Neural cell (in vitro differentiated cells): Measurements from ENCODE around the gene RAI1. TPM values are rescaled to one million over a fixed set of nuclear protein-coding genes. Genes with fewer than 3 reads are reported as not detected.

Experiments
- H2AFZ ChIP-seq: fragments of 200-600, 300-800 bp; sonication (generic), shearing (Covaris generic); 2 replicates; pipeline ENCODE4 v1.6.0; 2014; ENCODE audit warnings: low read depth, mild to moderate bottlenecking, antibody characterized with exemption, low read length, moderate library complexity
- H3F3A ChIP-seq: fragments of 200-600 bp; shearing (Covaris generic); 2 replicates; pipeline ENCODE4 v1.6.1; 2016; ENCODE audit warnings: mild to moderate bottlenecking, moderate library complexity, mixed read lengths, antibody characterized with exemption, low read length; ENCODE audit not compliant: insufficient read depth, poor library complexity, severe bottlenecking
- H3K27ac ChIP-seq: fragments of 200-600, 300-800 bp; sonication (generic), shearing (Covaris generic); 2 replicates; pipeline ENCODE4 v1.5.1; 2014; ENCODE audit warnings: mild to moderate bottlenecking, low read length, moderate library complexity
- H3K27me3 ChIP-seq: fragments of 300-800, 200-600 bp; sonication (generic), shearing (Covaris generic); 2 replicates; pipeline ENCODE4 v1.6.0; 2014; ENCODE audit warnings: mild to moderate bottlenecking, low read depth, low read length, moderate library complexity; ENCODE audit not compliant: insufficient read depth
- H3K36me3 ChIP-seq: fragments of 300-800, 200-600 bp; sonication (generic), shearing (Covaris generic); 2 replicates; pipeline ENCODE4 v1.5.1; 2014; ENCODE audit warnings: mild to moderate bottlenecking, antibody characterized with exemption, low read length, moderate library complexity; ENCODE audit not compliant: insufficient read depth
- H3K4me2 ChIP-seq: fragments of 300-800, 200-600 bp; sonication (generic), shearing (Covaris generic); 2 replicates; pipeline ENCODE4 v1.6.0; 2014; ENCODE audit warnings: mild to moderate bottlenecking, low read length
- H3K4me3 ChIP-seq: fragments of 300-800, 200-600 bp; sonication (generic), shearing (Covaris generic); 2 replicates; pipeline ENCODE4 v1.5.1; 2014; ENCODE audit warnings: mild to moderate bottlenecking, low read length, moderate library complexity
- H3K79me2 ChIP-seq: fragments of 200-600 bp; shearing (Covaris generic); replicated peaks from 2 replicates; pipeline ENCODE4 v1.6.0; 2014; ENCODE audit warnings: mild to moderate bottlenecking, low read length, moderate library complexity; ENCODE audit not compliant: insufficient read depth
- H3K9ac ChIP-seq: fragments of 300-800, 200-600 bp; sonication (generic), shearing (Covaris generic); 2 replicates; pipeline ENCODE4 v1.6.1; 2016; ENCODE audit warnings: mild to moderate bottlenecking, low read length, mixed read lengths
- H3K9me2 ChIP-seq: fragments of 200-600 bp; shearing (Covaris generic); 2 replicates; pipeline ENCODE4 v1.6.1; 2016; ENCODE audit warnings: mild to moderate bottlenecking, low read length, mixed read lengths; ENCODE audit not compliant: insufficient read depth
- H3K9me3 ChIP-seq: fragments of 200-600, 300-800 bp; sonication (generic), shearing (Covaris generic); 2 replicates; pipeline ENCODE4 v1.6.1; 2016; ENCODE audit warnings: mild to moderate bottlenecking, mixed run types, low read length, moderate library complexity, mixed read lengths
- H4K20me1 ChIP-seq: fragments of 200-600 bp; shearing (Covaris generic); 2 replicates; pipeline ENCODE4 v1.6.1; 2016; ENCODE audit warnings: mild to moderate bottlenecking, mixed run types; ENCODE audit not compliant: insufficient read depth
- EP300 ChIP-seq: fragments of 450-650 bp; conservative IDR thresholded peaks from 2 replicates; pipeline ENCODE4 v1.6.1; 2014; ENCODE audit warnings: antibody characterized with exemption, mild to moderate bottlenecking, moderate library complexity; ENCODE audit not compliant: poor library complexity, severe bottlenecking
- EZH2 ChIP-seq: fragments of 200-600, 300-800 bp; shearing (Covaris generic), sonication (generic); IDR thresholded peaks from 2 replicates; pipeline ENCODE4 v1.6.1; 2014; ENCODE audit warnings: antibody characterized with exemption, low read length, borderline replicate concordance, mild to moderate bottlenecking; ENCODE audit not compliant: insufficient read depth, poor library complexity, severe bottlenecking
- MXI1 ChIP-seq: fragments of 450-650 bp; conservative IDR thresholded peaks from 2 replicates; pipeline ENCODE4 v1.6.1; 2014; ENCODE audit warnings: antibody characterized with exemption, mild to moderate bottlenecking; ENCODE audit not compliant: poor library complexity, severe bottlenecking
- POLR2AphosphoS5 ChIP-seq: IDR thresholded peaks from 2 replicates; pipeline ENCODE4 v1.6.1; 2012
- RAD21 ChIP-seq: fragments of 450-650 bp; conservative IDR thresholded peaks from 2 replicates; pipeline ENCODE4 v1.6.1; 2014; ENCODE audit warnings: antibody characterized with exemption, mild to moderate bottlenecking, moderate library complexity
- SMC3 ChIP-seq: fragments of 450-650 bp; conservative IDR thresholded peaks from 2 replicates; pipeline ENCODE4 v1.6.1; 2014; ENCODE audit warnings: antibody characterized with exemption, mild to moderate bottlenecking, moderate library complexity; ENCODE audit not compliant: poor library complexity
- TAF1 ChIP-seq: IDR thresholded peaks from 2 replicates; pipeline ENCODE4 v1.6.1; 2012; ENCODE audit warnings: low read depth
- polyA plus RNA-seq: library from polyadenylated mRNA; depleted of rRNA; stranded (reverse); fragments of >200 nt; gene quantifications from 2 replicates; pipeline ENCODE4 v1.2.3, GENCODE V29; 2014
- TF ChIP-seq, protein P1 (sequence below): fragments of 450-650 bp; IDR thresholded peaks from 2 replicates; pipeline ENCODE4 v1.5.1; 2014; ENCODE audit warnings: antibody characterized with exemption, mild to moderate bottlenecking, moderate library complexity; ENCODE audit not compliant: poor library complexity, severe bottlenecking
- TF ChIP-seq, protein P2 (sequence below): IDR thresholded peaks from 2 replicates; pipeline ENCODE4 v1.6.1; 2012; ENCODE audit warnings: borderline replicate concordance

RAI1 gene
- polyA plus RNA-seq, 1 donor from 2014 or later = 16.9 TPM

DNA sequence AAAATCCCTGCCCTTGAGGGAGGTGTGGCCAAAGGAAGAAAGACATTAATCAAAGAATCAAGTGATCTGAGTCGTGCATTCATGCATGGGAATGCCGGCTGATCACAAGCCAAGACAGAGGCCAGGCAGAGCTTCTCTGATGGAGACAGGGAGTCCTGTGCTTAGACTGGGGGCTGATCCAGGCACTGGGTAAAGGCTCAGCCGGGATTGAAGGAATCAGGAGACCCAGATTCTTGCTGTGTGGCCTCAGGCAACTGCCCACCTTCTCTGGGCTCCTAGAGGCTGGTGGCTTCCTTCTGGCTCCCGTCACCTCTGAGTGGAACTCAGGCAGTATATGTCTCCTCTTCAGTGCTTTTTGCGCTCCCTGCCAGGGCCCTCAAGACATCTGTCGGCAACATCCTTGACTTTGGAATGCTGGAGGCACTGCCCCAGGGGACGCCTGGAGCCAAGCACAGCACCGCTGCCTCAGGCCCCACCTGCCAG, 17.7 kb downstream of the RAI1 start:
- Histone ChIP-seq H3K27me3 (no peaks in the 10 kb centered on the region), H3K27ac (peak overlapping the region; percentile 34), H3K9ac (peak overlapping the region; percentile 42)

DNA sequence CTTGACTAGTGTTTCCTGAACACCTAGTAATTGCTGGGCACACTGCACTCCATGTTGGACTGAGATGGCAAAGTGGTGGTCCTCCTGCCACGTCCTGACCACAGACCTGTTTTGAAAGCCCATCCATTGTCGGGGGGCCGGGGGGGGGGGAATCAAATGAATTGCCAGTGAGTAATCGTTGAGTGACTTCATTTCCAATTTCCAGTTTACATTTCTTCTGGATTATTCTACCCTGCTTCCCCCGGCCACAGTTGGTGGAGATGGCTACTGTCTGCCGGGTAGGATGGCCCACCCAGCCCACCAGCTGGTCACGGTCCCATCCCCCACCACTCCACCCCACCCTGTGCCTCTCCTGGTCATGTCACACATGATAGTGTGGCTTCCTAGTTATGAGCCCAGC, 18.2 kb downstream of the RAI1 start:
- no peaks in the 10 kb centered on the region for H3K9me2 ChIP-seq
- H3K27me3 ChIP-seq = no peaks in the 10 kb centered on the region
- peak overlapping the region; percentile 34 for H3K27ac ChIP-seq
- H4K20me1 ChIP-seq = no peaks in the 10 kb centered on the region
- H2AFZ ChIP-seq = no peak overlapping the region
- peaks cover 97% of the 10 kb centered on the region for H3K79me2 ChIP-seq
- peaks cover 4% of the 10 kb centered on the region for H3F3A ChIP-seq
- H3K9ac ChIP-seq = no peak overlapping the region
- H3K4me3 ChIP-seq = peak overlapping the region; percentile 62
- TF ChIP-seq TAF1 = no peak
- TF ChIP-seq, protein P1, sequence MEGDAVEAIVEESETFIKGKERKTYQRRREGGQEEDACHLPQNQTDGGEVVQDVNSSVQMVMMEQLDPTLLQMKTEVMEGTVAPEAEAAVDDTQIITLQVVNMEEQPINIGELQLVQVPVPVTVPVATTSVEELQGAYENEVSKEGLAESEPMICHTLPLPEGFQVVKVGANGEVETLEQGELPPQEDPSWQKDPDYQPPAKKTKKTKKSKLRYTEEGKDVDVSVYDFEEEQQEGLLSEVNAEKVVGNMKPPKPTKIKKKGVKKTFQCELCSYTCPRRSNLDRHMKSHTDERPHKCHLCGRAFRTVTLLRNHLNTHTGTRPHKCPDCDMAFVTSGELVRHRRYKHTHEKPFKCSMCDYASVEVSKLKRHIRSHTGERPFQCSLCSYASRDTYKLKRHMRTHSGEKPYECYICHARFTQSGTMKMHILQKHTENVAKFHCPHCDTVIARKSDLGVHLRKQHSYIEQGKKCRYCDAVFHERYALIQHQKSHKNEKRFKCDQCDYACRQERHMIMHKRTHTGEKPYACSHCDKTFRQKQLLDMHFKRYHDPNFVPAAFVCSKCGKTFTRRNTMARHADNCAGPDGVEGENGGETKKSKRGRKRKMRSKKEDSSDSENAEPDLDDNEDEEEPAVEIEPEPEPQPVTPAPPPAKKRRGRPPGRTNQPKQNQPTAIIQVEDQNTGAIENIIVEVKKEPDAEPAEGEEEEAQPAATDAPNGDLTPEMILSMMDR = no peak
- TF ChIP-seq MXI1 = no peak
- TF ChIP-seq SMC3 = no peak
- TF ChIP-seq EZH2 = no peak
- no peak for TF ChIP-seq RAD21
- TF ChIP-seq, protein P2, sequence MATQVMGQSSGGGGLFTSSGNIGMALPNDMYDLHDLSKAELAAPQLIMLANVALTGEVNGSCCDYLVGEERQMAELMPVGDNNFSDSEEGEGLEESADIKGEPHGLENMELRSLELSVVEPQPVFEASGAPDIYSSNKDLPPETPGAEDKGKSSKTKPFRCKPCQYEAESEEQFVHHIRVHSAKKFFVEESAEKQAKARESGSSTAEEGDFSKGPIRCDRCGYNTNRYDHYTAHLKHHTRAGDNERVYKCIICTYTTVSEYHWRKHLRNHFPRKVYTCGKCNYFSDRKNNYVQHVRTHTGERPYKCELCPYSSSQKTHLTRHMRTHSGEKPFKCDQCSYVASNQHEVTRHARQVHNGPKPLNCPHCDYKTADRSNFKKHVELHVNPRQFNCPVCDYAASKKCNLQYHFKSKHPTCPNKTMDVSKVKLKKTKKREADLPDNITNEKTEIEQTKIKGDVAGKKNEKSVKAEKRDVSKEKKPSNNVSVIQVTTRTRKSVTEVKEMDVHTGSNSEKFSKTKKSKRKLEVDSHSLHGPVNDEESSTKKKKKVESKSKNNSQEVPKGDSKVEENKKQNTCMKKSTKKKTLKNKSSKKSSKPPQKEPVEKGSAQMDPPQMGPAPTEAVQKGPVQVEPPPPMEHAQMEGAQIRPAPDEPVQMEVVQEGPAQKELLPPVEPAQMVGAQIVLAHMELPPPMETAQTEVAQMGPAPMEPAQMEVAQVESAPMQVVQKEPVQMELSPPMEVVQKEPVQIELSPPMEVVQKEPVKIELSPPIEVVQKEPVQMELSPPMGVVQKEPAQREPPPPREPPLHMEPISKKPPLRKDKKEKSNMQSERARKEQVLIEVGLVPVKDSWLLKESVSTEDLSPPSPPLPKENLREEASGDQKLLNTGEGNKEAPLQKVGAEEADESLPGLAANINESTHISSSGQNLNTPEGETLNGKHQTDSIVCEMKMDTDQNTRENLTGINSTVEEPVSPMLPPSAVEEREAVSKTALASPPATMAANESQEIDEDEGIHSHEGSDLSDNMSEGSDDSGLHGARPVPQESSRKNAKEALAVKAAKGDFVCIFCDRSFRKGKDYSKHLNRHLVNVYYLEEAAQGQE = no peak
- TF ChIP-seq POLR2AphosphoS5 = no peak
- no peak for TF ChIP-seq EP300
- no peaks in the 10 kb centered on the region for H3K9me3 ChIP-seq
- H3K36me3 ChIP-seq = no peaks in the 10 kb centered on the region
- H3K4me2 ChIP-seq = no peak overlapping the region

More for the DNA sequence above, 17.7 kb downstream of the RAI1 start:
- H3K9me2 ChIP-seq = no peaks in the 10 kb centered on the region
- H2AFZ ChIP-seq = no peak overlapping the region
- H3K4me2 ChIP-seq = no peak overlapping the region
- TF ChIP-seq EZH2 = no peak
- TF ChIP-seq RAD21 = no peak
- H4K20me1 ChIP-seq = no peaks in the 10 kb centered on the region
- peaks cover 4% of the 10 kb centered on the region for H3F3A ChIP-seq
- peak overlapping the region; percentile 37 for H3K4me3 ChIP-seq
- no peaks in the 10 kb centered on the region for H3K36me3 ChIP-seq
- peaks cover 91% of the 10 kb centered on the region for H3K79me2 ChIP-seq
- H3K9me3 ChIP-seq = no peaks in the 10 kb centered on the region
